ENCODE results near the gene RTL1. TPM values are rescaled to one million over a fixed set of nuclear protein-coding genes. Genes with fewer than 3 reads are reported as not detected.

The RTL1 gene
- total RNA-seq, 2 donors from 2014 or later = not detected

DNA sequence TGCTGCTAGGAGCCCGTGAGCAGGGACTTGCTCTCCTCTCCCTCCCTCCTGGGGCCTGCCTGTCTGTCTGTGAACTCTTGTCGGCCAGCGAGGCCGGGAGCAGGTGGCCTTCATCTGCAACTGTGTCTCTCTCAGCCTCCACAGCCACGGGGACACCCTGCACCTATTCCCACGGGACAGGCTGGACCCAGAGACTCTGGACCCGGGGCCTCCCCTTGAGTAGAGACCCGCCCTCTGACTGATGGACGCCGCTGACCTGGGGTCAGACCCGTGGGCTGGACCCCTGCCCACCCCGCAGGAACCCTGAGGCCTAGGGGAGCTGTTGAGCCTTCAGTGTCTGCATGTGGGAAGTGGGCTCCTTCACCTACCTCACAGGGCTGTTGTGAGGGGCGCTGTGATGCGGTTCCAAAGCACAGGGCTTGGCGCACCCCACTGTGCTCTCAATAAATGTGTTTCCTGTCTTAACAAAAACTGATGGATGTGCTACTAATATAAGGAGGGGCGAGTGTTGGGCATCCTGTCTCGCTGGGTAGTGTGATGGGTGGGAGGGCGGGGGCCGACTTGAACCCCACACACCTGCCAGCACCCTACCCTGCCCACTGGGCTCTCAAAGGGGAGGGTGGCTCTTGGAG, 42.9 kb downstream of the RTL1 start:
- no peaks in the 10 kb centered on the region for H3K27me3 ChIP-seq (replicated peaks; ENCODE audit: insufficient read depth)
- H3K9me3 ChIP-seq = no peaks in the 10 kb centered on the region
- no peaks in the 10 kb centered on the region for H3K4me1 ChIP-seq (ENCODE audit: control insufficient read depth in 1 of 2, low read depth in 2 of 2)
- H3K27ac ChIP-seq = no peak overlapping the region
- ATAC-seq (ENCODE audit: insufficient number of reproducible peaks, low FRiP score, low read depth) = no peak
- no peaks in the 10 kb centered on the region for H3K36me3 ChIP-seq
- no peak overlapping the region for H3K4me3 ChIP-seq
- TF ChIP-seq, protein P1, sequence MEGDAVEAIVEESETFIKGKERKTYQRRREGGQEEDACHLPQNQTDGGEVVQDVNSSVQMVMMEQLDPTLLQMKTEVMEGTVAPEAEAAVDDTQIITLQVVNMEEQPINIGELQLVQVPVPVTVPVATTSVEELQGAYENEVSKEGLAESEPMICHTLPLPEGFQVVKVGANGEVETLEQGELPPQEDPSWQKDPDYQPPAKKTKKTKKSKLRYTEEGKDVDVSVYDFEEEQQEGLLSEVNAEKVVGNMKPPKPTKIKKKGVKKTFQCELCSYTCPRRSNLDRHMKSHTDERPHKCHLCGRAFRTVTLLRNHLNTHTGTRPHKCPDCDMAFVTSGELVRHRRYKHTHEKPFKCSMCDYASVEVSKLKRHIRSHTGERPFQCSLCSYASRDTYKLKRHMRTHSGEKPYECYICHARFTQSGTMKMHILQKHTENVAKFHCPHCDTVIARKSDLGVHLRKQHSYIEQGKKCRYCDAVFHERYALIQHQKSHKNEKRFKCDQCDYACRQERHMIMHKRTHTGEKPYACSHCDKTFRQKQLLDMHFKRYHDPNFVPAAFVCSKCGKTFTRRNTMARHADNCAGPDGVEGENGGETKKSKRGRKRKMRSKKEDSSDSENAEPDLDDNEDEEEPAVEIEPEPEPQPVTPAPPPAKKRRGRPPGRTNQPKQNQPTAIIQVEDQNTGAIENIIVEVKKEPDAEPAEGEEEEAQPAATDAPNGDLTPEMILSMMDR (IDR thresholded peaks at IDR 0.05) = no peak
- DNase-seq (ENCODE audit: low spot score) = no peak

DNA sequence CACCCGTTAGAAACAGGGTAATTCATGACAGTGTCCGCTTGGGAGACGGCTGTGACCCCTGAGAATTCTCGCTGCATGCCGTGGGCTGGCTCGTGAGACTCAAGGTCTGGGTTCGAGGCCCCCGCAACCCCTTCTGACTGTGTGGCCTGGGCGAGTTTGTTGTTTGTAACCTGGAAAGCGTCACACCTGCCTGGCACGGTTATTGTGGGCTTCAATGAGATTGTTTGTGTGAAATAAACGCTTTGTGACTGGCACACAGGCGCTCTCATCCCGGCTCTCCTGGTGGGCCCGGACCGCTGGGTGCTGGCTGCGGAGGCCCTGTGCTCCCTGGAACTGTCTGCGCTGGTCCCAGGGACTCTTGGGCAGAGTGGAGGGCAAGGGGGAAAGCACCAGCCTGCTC, 43.7 kb downstream of the RTL1 start:
- DNase-seq (ENCODE audit: low spot score) (no peak), ATAC-seq (ENCODE audit: insufficient number of reproducible peaks, low FRiP score, low read depth) (no peak)
- Histone ChIP-seq H3K36me3 (no peaks in the 10 kb centered on the region), H3K9me3 (no peaks in the 10 kb centered on the region), H3K27ac (no peak overlapping the region), H3K4me3 (no peak overlapping the region), H3K27me3 (replicated peaks; ENCODE audit: insufficient read depth) (no peaks in the 10 kb centered on the region), H3K4me1 (ENCODE audit: control insufficient read depth in 1 of 2, low read depth in 2 of 2) (no peaks in the 10 kb centered on the region)
- TF ChIP-seq, protein P1 (IDR thresholded peaks at IDR 0.05) = no peak

DNA sequence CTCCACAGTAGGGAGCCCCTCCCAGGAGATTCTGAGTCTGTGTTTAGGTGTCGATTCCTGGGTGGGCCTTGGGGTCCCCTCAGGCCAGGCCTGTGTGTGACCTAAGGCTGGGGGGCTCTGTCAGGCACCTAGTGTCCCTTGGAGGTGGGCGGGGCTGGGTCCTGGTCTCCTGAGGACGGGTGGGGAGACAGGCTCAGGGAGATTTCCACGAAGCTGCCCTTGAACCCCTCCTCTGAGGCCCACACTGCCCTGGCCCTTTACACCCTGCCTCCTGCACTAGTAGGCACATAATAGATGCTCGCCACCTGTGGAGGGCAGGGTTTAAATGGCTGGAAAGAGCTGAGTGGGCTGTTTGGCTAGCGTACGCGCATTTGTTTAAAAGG, 44.7 kb downstream of the RTL1 start:
- H3K36me3 ChIP-seq = no peaks in the 10 kb centered on the region
- H3K27ac ChIP-seq = no peak overlapping the region
- no peaks in the 10 kb centered on the region for H3K4me1 ChIP-seq (ENCODE audit: control insufficient read depth in 1 of 2, low read depth in 2 of 2)
- no peak for ATAC-seq (ENCODE audit: insufficient number of reproducible peaks, low FRiP score, low read depth)
- no peak for DNase-seq (ENCODE audit: low spot score)
- H3K27me3 ChIP-seq (replicated peaks; ENCODE audit: insufficient read depth) = no peaks in the 10 kb centered on the region
- no peak overlapping the region for H3K4me3 ChIP-seq
- TF ChIP-seq, protein P1 (IDR thresholded peaks at IDR 0.05) = no peak
- H3K9me3 ChIP-seq = no peaks in the 10 kb centered on the region

DNA sequence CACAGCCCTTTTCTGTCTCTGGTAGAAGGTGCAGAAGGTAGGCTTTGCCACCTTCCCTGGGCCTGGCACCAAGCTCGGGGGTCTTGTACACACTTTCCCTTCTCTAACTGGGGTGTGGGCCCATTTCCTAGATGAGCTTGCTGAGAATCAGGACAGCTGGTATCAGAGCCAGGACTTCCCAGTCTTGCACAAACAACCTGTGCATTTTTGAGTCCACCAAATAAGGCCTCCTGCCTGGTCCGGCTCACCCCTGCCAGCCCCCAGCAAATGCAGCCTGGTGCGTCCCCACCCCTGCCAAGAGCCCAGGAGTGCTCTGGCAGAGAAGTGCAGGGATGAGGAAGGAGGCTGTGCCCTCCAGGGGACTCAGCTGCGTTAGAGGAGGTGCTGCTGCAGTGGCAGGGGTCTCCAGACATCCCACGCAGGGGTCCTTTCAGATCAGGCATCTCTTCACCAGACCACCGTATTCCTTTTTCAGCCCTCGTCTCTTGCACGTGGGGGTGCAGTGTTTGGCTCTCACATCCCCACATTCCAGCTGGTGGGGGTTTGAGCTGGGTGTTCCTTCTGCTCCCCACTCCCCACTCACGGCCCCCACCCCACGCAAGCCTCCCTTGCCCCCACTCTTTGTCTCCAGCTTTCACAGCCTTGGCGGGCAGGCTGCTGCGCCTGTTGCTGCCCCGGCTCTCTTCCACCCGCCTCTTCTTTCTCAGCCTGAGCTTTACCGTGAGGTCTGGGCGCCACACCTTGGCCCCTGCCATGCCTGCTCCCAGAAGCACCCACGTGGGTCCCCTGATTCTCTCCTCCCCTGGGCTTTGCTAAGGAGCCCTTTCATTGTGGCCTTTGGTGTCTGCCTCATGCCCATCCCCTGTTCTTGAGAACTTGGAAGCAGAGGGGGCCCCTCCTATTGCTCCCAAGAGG, 45.3 kb downstream of the RTL1 start:
- Histone ChIP-seq H3K27ac (no peak overlapping the region), H3K36me3 (no peaks in the 10 kb centered on the region), H3K27me3 (replicated peaks; ENCODE audit: insufficient read depth) (no peaks in the 10 kb centered on the region), H3K9me3 (no peaks in the 10 kb centered on the region), H3K4me1 (ENCODE audit: control insufficient read depth in 1 of 2, low read depth in 2 of 2) (no peaks in the 10 kb centered on the region), H3K4me3 (no peak overlapping the region)
- ATAC-seq (ENCODE audit: insufficient number of reproducible peaks, low FRiP score, low read depth) (no peak), DNase-seq (ENCODE audit: low spot score) (no peak)
- TF ChIP-seq, protein P1 (IDR thresholded peaks at IDR 0.05) = no peak

DNA sequence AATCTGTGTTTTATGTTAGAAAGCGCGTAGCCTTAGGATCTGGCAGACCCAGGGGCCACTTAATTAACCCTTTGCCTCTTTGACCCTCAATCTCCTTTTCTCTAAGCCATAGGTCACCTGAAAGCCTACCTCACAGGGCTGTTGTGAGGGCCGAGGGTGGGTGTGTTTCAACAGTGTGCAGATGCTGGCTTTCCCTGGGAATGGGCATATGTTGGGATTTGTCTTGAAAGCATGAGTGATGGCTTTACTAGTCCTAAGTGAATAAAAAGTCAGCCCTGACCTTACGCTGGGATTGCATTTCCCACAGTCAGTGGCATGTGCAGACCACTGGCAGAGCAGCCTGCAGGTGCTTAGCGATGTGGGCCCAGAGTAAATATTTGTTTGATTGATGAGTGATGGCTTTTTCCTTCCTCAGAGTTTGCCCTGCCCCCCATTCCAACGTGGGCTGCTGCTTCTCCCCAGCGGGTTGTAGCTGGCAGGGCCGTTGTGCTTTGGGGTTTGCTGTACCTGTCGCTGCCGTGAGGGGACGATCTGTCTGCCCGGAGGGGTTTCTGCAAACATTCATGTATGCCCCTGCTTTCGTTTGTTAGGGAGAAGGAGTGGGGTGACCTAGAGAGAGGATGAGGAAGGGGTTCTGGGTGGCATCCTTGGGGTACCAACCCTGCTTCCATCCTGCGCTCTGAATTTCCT, 46.1 kb downstream of the RTL1 start:
- H3K36me3 ChIP-seq = no peaks in the 10 kb centered on the region
- no peaks in the 10 kb centered on the region for H3K27me3 ChIP-seq (replicated peaks; ENCODE audit: insufficient read depth)
- TF ChIP-seq, protein P1 (IDR thresholded peaks at IDR 0.05) = no peak
- H3K4me3 ChIP-seq = no peak overlapping the region
- no peaks in the 10 kb centered on the region for H3K4me1 ChIP-seq (ENCODE audit: control insufficient read depth in 1 of 2, low read depth in 2 of 2)
- no peak overlapping the region for H3K27ac ChIP-seq
- no peaks in the 10 kb centered on the region for H3K9me3 ChIP-seq
- DNase-seq (ENCODE audit: low spot score) (no peak), ATAC-seq (ENCODE audit: insufficient number of reproducible peaks, low FRiP score, low read depth) (no peak)

Measured in thoracic aorta (tissue), 2 donors.